Stimulated activated CD8-positive, alpha-beta memory T cell treated with anti-CD3 and anti-CD28 coated beads, Interleukin-4, amount 100 ng/mL, for 1 hour (primary cell): Measurements from ENCODE around the gene BCAS1.

Experiments used
- DNase-seq, 2 donors: peaks; one replicate each; pipeline ENCODE4 v3.0.0-alpha.2; 2020; ENCODE audit warnings: low read depth in 2 of 2, low spot score in 1 of 2

BCAS1 gene

DNA sequence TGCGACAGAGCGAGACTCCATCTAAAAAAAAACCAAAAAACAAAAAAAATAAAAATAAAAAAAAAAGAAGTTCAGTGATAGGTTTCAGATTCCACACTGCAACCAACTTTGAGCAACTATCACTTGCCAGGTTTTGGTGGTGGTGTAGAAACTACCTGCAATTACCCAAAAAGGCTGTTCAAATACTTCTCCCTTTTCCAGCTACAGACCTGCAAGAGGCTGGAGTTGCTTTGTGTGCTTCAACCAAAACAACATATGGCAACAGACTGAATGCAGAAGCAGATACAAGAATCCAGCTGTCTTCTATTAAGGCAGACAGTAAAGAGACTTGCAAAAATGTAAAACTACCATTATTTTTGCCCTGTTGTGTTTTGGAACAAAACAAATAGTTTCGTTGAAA, 9.3 kb upstream of the BCAS1 start:
- no peak for DNase-seq

DNA sequence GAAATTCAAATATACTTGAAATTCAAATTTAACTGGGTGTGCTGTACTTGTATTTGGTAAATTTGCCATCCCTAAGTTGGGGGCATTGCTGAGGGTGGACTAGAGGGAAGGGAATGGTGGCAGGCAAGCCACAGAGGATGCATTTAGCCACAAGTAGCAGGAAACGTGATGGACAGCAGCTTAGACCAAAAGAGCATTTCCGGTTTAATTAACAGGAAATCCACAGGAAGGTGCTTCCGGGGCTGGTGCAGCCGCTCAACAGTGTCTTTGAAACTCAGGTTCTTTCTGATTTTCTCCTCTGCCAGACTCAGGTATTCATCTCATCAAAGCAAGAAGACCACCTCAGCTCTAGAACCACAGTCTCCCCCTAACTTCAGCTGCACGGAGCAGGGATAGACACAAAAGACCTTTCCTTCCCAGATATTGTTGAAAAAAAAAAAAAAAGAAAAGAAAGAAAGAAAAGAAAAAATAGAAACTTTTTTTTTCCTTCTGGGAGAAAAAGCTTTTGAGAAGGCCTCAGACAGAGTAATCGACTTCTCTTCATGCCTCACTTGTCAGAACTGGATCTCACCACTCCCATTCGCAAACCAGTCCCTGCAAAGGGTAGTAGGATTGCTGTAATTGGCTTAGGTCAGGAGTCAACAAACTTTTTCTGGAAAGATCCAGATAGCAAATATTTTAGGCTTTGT, 8.0 kb upstream of the BCAS1 start:
- no peak for DNase-seq

DNA sequence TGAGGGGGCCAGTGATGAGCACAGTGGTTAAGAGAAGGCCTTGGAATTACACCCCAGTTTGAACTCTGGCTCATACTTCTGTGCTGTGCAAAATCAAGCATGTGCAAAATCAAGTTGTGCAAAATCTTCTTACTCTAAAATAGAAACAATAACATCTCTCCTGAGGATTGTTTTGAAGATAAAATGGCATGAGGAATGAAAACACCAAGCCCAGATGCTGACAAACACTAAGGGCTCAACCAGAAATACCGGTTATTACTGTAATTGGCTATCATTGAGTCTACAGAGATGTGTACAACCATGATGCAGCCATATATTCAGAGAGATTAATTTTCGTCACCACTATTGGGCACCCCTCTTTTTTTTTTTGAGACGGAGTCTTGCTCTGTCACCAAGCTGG, 5.9 kb upstream of the BCAS1 start:
- no peak for DNase-seq

DNA sequence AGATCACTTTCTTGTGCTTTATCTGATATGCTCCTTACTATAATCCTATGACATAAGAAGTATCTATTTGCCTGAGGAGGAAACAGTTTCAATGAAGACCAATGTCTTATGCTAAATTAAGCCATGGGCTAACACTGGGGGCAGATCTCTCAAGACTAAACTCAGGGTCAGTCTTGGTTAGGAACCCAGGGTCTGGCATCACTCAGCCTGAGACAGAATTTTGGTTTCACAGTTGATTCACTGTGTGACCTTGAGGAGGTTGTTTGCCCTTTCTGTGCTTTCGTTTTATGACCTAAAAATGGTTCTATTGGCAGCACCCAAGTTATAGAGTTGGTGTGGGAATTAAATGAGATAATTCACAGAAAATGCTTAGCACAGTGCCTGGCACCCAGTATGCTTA, 4.9 kb upstream of the BCAS1 start:
- DNase-seq = no peak

DNA sequence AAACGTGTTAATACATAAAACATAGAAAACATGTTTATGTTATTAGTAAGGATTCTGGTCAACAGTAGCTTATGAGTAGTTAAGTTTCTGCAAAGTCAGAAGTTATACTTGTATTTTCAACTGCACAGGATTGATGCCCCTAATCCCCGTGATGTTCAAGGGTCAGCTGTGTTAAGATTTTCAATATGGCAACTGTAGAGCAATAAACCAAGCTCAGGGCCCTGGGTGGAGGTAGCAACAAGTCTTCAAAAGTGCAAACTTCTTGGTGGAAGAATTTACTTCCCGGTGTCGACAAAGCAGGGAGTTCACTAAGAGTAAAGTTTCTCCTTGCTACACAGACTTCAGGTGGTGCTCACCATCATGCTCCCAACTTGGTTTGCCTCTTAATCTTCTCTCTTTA, 4.1 kb upstream of the BCAS1 start:
- DNase-seq = no peak

DNA sequence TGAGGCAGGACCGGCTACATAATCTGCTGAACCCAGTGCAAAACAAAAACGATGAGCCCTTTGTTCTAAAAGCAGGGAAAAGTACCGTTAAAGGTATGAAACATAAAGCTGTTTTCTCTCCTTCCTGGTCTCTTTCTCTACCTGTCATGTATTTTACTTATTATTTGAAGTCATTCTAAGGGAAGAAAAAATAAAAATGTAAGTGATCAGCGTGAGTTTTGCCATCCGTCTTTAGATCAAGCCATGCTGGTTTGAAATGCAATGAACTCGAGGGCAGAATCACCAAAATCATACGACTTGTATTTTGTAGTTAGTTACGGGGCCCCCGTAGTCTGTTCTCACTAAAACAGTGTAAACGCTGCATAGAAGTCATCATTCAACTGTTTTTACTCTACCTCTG, 2.9 kb upstream of the BCAS1 start:
- no peak for DNase-seq

DNA sequence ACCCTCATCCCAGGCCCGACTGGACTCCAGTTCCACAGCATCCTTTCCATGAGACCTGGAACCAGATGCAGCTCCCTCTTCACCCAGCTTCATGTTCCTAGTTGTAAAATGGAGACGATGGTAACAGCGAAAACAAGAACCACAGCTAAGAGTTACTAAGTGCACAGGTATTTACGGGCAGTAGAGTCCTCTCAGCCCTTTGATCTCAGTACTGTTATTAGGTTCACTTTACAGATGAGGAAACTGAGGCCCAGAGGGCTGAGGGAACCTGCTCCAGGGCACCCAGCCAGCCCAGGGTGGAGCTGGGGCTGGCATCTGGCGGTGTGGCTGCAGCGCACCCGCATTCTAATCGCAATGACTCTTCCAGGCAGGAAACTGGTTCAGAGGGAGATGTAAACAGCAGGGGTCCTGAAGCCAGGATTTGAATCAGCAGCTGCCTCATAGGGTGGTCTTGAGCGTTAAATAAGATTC, 858 bp downstream of the BCAS1 start:
- DNase-seq = no peak

DNA sequence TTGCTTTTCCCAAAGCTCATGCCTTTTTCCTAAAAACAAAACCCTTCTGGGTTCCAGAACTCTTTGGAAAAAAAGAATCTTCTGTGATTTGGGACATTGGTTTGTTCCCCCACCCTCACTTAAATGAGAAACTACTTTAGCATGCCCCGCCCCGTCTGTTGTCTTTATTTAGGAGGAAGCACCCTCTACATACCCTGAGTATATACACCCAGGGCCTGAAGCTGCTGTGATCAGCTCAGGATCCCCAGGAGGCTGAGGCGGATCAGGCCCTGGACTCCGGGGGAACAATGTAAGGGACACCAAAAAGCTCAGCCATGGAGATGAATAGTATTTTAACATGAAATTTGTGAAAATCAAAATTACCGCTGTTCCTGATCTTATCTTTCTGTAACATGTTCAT, 1.4 kb downstream of the BCAS1 start:
- DNase-seq = no peak

DNA sequence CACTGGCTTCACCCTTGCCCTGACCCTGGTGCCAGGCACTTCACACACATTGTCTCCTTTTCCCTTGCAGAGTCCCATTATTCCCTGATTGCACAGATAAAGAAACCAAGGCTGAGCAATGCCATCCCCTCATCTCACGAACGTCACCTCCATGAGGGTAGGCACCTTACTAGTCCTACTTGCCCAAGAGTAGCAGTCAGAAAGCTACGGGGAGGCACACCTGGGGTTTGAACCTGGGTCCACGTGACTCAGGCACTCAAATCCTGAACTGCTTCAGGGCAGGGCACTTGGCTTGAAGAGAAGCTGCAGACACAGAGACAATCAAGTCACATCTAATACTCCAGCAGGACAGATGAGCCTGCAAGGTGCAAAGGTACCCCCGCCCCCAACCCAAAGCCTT, 1.9 kb downstream of the BCAS1 start:
- DNase-seq = no peak

DNA sequence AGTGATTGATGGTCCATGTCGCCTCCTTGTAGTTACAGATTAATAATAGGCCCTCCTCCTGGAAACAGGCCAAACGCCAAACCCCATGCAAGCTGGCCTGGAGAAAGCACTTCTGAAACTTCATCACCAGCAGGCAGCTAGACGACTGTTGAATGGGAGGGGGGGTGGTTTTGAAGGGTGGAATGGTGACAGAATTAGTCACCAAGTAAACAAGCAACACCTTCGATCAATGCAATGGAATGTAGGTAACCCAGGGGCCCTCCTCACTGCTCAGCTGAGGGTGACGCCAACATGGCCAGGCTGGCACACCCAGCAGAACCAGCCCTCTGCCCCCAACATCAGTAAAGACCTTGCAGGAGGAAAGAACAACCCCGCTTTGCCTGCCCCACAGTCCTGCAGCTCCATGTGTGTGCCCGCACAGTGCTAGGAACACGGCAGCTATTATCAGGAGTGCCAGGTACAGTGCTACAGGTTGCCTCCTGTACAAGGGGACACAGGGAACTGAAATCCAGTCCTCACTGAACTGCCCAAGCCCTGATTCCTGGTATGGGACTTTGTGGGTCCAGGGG, 2.7 kb downstream of the BCAS1 start:
- DNase-seq = no peak

DNA sequence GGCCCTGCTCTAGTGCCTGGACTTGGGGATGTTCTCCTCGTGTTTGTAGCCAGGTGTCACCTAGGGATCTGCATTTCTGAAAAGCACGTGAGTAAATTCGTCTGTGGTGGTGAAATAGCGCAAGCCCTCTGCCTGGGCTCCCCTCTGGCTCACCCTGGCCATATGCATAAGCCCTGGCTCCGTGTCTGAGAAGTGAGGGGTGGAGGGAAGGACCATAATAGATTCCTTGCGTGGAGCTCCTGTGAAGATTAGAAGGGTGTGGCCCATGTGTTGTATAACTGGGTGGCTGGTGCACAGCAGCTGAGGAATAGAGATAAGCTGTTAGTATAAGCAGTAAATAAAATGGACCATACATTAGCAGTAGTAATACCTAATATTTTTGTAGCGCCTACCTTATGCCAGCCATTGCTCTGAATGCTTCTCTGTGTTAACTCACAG, 4.8 kb downstream of the BCAS1 start:
- DNase-seq = no peak

DNA sequence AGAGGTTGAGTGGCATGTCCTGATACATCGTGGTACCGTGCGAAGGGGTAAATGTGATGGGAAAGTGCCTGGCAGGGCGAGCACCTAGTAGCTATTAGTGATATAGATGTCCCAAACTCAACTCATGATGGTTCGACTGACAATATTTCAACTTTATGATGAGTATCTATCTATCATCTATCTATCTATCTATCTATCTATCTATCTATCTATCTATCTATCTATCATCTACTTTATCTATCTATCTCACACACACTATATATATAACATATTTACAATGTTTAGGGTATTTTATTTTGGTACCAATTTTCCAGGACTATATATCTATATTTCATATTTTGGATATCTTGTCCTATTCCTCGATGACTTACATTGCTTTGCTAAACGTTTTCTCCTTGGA, 5.5 kb downstream of the BCAS1 start:
- no peak for DNase-seq

DNA sequence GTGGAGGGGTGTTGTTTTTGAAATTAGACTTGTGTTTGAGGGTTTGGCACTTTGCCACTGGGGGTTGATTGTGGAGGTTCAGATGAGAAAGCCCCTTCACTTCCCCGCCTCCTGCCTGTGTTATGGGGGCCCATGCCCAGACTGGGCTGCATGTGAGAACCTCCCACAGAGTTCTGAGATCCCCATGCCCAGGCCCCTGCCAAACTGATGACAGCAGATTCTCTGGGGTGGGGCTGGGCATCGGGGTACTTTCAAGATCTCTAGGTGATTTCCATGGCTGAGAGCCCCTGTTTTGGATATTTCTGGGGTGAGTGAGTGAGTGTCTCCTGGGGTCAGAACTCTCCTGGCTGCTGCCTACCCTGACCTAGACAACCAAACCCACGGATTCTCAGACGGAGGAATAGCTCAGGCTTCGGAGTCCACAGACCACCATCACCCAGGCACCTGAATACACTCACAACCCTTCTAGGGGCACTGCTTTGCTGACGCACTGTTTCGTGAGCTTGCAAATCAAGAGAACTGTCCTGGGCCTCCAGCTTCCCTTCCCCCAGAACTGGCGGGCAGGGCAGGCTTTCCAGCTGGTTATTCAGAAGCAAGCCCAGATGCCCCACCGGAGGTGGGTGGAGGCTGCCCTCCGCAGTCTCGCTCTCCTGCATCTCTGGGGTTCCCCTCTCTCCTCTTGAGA, 6.3 kb downstream of the BCAS1 start:
- DNase-seq = no peak

DNA sequence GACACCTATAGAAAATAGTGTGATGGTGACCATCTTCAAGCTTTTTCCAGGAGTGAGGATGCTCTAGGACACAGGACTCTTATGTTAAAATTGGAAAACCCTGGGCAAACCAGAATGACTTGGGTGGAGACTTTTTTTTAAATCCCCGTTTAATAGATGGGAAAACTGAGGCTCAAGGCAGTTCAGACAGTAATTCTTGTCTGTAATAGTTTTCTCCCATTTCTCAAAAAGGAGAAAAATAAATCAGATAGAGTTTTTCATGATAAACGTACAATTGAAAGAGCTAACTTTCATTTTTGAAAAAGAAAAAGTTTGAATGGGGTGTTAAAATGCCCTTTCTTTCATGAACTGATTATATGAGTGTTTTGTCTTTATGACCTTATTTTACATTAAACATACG, 6.8 kb downstream of the BCAS1 start:
- no peak for DNase-seq

DNA sequence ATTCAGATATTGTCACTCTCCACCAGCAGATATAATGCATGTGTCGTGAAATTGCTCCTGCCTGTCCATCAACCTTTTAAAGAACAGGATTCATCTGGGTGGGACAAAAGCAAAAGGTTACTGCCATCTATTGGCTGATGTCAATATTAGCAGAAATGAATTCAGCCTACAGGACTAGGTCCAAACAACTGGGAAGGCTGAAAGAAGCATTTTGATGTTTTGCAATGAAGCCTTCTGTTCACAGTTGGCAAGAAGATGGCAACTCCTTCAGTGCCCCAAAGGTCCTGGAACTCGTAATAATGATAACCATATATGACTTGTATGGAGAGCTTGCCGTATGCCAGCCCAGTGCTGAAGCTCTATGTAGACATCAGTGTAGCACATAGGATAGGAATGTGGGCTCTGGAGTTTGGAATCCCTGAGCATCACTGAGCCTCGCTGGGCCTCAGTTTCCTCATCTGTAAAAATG, 7.5 kb downstream of the BCAS1 start:
- no peak for DNase-seq

DNA sequence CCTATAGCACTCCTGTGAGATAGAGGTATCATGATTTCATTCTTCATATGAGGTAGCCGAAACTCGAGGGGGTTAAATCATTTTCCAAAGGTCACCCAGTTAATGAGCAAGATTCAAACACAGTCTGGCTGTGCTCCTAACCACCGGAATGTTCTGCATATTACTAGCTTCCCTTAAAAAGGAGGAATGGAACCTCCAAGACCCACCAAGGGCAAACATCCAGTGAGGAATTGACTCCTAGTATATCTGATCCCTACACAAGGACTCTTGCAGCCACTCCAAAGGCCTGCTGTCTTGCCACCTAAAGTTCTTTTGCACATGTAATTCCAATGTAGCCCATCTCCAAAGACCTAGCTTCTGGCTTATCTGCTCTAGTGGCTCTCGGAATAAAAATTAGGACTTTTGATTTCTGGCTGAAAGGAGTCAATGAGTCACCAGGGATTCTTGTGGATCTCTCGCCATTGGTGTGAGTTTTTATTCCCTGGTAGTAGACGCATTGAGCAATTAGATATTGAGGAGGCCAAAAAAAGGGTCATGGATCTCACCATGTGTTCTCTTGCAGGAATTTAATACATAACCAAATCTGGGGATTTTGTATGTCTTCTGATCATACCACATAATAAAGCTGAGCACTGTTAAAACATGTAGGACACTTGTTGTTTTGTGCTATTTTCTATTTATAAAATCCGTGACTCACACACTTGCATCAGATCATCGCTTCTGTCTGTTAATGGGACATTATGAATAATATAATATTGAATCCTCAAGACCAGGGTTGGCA, 9.1 kb downstream of the BCAS1 start:
- DNase-seq = no peak

DNA sequence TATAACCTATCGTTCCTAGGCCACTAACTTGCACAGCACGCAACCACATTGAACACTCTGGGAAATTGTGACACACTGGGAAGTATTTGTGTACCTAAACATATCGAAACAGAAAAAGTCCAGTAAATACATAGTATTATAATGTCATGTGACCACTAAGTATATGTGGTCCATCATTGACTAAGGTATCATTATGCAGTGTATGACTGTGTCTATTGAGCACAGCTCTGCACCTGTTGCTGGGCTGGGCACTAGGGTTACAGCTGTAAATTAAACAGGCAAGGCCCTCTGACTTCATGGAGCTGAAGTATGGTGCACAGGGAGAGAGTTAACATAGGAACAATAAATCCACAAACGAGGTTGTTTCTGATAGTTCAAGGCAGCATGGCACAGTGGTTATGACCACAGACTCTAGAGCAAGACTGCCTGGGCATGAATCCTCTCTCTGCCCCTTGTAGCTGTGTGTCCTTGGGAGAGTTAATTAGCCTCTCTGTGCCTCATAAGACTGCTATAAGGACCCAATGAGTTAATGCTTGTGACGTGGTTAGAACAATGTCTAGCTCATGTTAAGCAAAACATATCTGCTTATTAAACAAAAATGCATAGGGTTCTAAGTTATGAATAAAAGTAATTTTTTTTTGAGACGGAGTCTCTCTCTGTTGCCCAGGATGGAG, 10.6 kb downstream of the BCAS1 start:
- no peak for DNase-seq

DNA sequence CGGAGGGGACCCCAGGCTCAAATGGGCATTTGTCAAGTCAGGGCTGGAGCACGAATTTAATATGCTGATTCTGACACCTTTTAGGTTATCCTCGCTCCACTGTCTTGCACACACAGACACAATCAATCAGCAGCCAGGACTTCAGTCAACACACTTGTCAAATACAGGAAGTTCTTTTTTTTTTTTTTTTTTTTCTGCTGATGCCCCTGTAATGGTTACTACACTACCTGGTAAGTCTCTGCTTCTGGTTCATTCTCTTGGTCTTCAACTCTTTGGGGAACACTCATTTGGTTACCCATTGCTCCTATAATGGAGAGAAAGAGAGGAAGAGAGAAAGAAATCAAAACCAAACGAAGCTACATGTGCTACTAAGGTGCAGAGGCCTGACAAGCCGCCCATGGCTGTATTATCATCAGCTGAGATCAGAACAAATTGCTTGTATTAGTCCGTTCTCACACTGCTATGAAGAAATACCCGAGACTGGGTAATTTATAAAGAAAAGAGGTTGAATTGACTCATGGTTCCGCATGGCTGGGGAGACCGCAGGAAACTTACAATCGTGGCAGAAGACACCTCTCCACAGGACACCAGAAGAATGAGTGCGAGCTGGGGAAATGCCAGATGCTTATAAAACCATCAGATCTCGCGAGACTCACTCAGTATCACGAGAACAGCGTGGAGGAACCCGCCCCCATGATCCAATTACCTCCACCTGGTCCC, 11.8 kb downstream of the BCAS1 start:
- DNase-seq = no peak

DNA sequence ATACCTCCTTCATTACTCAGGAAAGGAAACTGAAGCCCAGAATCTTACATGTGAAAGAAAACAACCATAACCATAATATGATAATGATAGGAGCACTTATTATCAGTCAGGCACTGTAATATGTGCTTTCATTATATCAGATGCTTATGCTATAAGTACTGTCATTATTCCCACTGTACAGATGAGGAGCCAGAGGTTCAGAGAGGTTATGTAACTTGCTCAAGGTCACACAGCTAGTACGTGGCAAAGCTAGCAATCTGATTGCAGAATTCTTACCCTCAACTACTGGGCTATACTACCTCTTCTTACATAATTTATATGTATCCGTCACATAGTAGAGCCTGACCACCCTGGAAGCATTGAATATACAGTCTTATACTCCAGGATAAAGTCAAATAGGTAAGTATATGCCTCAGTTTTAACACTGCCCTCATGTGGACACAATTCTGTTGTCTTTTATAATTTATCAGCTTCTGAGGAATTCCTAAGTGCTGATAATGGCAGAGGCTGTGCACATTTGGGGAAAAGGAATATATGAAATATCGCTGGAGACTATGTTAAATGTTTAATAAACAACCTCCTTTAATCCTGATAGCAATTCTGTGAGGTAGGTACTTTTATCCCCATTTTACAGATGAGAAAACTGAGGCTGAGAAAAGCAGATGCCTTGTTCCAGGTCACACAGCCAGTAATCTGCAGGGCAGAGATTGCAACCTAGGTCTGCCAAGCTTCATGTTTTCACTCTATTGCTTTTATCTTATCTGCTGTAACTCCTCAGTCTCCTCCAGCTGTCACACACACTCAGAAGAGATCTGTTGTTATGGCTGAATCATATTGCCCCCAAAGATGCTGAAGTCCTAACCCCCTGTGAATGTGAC, 13.4 kb downstream of the BCAS1 start:
- DNase-seq = no peak

DNA sequence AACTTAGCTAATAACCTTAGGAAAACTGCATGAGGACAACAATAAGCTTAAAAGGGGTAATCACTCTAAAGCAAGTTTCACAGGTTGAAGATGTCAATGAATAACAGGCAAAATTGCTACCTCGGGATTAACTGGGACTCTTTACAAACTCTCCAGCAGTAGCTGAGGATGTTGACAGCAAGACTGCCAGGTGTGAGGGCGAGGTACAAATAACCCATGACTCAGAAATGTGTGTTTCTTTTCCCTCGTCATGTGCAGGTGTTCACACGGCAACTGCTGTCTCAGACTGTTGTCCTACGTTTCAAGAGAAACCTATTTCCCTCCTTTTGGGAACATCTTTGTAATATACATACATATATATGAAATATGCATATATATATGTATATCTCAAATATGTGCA, 15.9 kb downstream of the BCAS1 start:
- DNase-seq = no peak
